ENCODE results near the gene SNAPC1.

DNA sequence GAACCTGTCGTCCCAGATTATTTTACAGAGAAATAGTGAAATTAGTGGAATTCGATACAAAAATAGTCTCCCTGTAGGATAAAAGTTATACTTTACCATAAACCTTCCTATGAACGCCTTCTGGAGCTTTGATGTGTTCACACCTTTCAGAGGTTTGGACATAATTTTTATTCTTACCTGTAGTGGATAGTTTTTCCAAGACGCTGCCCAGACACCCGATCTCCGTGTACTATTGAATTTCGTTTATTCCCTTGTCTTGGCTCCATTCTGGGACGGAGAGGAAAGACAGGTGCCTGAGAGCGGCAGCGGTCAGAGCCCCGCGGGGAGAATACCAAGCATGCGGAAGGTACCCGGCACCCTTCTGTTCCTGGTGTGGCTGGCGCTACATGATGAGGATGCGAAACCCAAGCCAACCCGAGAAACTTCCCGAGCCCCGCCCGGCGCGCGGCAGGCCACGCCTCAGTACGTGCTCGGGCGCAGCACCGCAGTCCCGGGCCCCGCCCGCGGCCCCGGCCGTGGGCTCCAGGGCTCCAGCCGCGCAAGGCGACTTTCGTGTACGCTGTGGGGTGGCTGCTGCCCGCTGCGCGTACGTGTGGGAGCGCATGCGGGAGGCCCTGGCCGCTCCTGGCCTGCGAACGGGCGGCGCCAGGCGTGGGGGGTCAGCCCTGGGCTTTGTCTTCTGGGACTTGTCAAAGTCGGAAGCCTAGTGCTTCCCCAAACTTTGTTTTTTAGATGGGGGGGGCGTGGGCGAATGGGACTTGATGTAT is 11.3 kb upstream of the SNAPC1 start:
- TF ChIP-seq, protein P1, sequence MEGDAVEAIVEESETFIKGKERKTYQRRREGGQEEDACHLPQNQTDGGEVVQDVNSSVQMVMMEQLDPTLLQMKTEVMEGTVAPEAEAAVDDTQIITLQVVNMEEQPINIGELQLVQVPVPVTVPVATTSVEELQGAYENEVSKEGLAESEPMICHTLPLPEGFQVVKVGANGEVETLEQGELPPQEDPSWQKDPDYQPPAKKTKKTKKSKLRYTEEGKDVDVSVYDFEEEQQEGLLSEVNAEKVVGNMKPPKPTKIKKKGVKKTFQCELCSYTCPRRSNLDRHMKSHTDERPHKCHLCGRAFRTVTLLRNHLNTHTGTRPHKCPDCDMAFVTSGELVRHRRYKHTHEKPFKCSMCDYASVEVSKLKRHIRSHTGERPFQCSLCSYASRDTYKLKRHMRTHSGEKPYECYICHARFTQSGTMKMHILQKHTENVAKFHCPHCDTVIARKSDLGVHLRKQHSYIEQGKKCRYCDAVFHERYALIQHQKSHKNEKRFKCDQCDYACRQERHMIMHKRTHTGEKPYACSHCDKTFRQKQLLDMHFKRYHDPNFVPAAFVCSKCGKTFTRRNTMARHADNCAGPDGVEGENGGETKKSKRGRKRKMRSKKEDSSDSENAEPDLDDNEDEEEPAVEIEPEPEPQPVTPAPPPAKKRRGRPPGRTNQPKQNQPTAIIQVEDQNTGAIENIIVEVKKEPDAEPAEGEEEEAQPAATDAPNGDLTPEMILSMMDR (IDR thresholded peaks at IDR 0.05; ENCODE audit: low read depth, low read length) = no peak
- peak; percentile 86 for TF ChIP-seq POLR2A (IDR thresholded peaks at IDR 0.05; ENCODE audit: extremely low read depth, insufficient read length)
- TF ChIP-seq, protein P2, sequence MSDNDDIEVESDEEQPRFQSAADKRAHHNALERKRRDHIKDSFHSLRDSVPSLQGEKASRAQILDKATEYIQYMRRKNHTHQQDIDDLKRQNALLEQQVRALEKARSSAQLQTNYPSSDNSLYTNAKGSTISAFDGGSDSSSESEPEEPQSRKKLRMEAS (IDR thresholded peaks at IDR 0.05; ENCODE audit: low read depth, low read length) = peak; percentile 75; the same call in 1 of the 2 replicates
